ENCODE results near the gene LGR4. TPM values are rescaled to one million over a fixed set of nuclear protein-coding genes. Genes with fewer than 3 reads are reported as not detected.

The LGR4 gene
- total and polyA plus RNA-seq, 2 experiments from 2014 or later = 22.6 to 99.6 TPM

DNA sequence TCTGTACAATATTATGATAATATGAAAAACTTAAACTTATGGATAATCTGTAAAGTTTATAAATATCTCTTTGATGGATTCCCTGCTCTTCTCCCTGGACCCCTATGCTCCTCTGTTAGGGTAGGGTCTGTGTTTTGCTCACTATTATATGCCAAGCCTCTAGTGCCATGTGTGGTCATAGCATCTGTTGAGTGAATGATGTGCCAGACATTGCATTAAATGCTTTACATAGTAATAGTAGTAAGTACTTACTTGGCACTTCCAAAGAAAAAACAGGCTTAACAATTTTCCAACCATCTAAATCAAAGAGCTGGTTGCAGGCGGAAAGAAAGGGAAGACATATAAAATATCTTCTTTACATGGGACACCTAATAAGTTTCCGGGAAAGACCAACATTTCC, 46.8 kb downstream of the LGR4 start:
- peaks cover 4% of the 10 kb centered on the region; the same call in 1 of the 2 replicates for H3F3A ChIP-seq (replicated peaks; ENCODE audit: low read depth)
- H3K4me1 ChIP-seq (ENCODE audit: insufficient read depth) = peaks cover 69% of the 10 kb centered on the region
- H3K9me2 ChIP-seq (ENCODE audit: insufficient read depth) = no peaks in the 10 kb centered on the region
- no peaks in the 10 kb centered on the region for H3K27me3 ChIP-seq (ENCODE audit: insufficient read depth)
- H3K79me2 ChIP-seq (replicated peaks; ENCODE audit: insufficient read depth) = peaks cover 99% of the 10 kb centered on the region
- 0 out of 2 replicates have a peak, but pooled peaks cover 3% of the 10 kb centered on the region for H3K36me3 ChIP-seq (ENCODE audit: insufficient read depth)
- H3K4me2 ChIP-seq = no peak overlapping the region
- H3K4me3 ChIP-seq = no peak overlapping the region
- no peak overlapping the region for H2AFZ ChIP-seq
- Mint-ChIP-seq H3K4me3 (no peak overlapping the region), H3K36me3 (ENCODE audit: low read depth) (0 out of 3 replicates have a peak, but pooled peaks cover 2% of the 10 kb centered on the region), H3K27me3 (ENCODE audit: insufficient read depth, low read depth, poor library complexity) (peaks cover 4% of the 10 kb centered on the region), H3K4me1 (peaks cover 46% of the 10 kb centered on the region), H3K27ac (no peak overlapping the region), H3K9me3 (no peaks in the 10 kb centered on the region)
- DNase-seq (ENCODE audit: low spot score) (no peak), ATAC-seq (no peak)
- H3K27ac ChIP-seq (ENCODE audit: low read depth) = 0 out of 2 replicates have a peak overlapping the region, but pooled peaks have one; percentile 12
- H4K20me1 ChIP-seq (replicated peaks; ENCODE audit: insufficient read depth) = peaks cover 14% of the 10 kb centered on the region
- TF ChIP-seq CREB1 (CRISPR knock-in tag; IDR thresholded peaks at IDR 0.05; ENCODE audit: low read depth) = no peak
- TF ChIP-seq, protein P1, sequence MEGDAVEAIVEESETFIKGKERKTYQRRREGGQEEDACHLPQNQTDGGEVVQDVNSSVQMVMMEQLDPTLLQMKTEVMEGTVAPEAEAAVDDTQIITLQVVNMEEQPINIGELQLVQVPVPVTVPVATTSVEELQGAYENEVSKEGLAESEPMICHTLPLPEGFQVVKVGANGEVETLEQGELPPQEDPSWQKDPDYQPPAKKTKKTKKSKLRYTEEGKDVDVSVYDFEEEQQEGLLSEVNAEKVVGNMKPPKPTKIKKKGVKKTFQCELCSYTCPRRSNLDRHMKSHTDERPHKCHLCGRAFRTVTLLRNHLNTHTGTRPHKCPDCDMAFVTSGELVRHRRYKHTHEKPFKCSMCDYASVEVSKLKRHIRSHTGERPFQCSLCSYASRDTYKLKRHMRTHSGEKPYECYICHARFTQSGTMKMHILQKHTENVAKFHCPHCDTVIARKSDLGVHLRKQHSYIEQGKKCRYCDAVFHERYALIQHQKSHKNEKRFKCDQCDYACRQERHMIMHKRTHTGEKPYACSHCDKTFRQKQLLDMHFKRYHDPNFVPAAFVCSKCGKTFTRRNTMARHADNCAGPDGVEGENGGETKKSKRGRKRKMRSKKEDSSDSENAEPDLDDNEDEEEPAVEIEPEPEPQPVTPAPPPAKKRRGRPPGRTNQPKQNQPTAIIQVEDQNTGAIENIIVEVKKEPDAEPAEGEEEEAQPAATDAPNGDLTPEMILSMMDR (conservative IDR thresholded peaks at IDR 0.05; ENCODE audit: low read depth in 2 of 2) = no peak
- no peak for TF ChIP-seq EZH2phosphoT487 (IDR thresholded peaks at IDR 0.05; ENCODE audit: unreplicated experiment)
- TF ChIP-seq ZNF114 (CRISPR knock-in tag; IDR thresholded peaks at IDR 0.05) = no peak
- TF ChIP-seq, protein P2, sequence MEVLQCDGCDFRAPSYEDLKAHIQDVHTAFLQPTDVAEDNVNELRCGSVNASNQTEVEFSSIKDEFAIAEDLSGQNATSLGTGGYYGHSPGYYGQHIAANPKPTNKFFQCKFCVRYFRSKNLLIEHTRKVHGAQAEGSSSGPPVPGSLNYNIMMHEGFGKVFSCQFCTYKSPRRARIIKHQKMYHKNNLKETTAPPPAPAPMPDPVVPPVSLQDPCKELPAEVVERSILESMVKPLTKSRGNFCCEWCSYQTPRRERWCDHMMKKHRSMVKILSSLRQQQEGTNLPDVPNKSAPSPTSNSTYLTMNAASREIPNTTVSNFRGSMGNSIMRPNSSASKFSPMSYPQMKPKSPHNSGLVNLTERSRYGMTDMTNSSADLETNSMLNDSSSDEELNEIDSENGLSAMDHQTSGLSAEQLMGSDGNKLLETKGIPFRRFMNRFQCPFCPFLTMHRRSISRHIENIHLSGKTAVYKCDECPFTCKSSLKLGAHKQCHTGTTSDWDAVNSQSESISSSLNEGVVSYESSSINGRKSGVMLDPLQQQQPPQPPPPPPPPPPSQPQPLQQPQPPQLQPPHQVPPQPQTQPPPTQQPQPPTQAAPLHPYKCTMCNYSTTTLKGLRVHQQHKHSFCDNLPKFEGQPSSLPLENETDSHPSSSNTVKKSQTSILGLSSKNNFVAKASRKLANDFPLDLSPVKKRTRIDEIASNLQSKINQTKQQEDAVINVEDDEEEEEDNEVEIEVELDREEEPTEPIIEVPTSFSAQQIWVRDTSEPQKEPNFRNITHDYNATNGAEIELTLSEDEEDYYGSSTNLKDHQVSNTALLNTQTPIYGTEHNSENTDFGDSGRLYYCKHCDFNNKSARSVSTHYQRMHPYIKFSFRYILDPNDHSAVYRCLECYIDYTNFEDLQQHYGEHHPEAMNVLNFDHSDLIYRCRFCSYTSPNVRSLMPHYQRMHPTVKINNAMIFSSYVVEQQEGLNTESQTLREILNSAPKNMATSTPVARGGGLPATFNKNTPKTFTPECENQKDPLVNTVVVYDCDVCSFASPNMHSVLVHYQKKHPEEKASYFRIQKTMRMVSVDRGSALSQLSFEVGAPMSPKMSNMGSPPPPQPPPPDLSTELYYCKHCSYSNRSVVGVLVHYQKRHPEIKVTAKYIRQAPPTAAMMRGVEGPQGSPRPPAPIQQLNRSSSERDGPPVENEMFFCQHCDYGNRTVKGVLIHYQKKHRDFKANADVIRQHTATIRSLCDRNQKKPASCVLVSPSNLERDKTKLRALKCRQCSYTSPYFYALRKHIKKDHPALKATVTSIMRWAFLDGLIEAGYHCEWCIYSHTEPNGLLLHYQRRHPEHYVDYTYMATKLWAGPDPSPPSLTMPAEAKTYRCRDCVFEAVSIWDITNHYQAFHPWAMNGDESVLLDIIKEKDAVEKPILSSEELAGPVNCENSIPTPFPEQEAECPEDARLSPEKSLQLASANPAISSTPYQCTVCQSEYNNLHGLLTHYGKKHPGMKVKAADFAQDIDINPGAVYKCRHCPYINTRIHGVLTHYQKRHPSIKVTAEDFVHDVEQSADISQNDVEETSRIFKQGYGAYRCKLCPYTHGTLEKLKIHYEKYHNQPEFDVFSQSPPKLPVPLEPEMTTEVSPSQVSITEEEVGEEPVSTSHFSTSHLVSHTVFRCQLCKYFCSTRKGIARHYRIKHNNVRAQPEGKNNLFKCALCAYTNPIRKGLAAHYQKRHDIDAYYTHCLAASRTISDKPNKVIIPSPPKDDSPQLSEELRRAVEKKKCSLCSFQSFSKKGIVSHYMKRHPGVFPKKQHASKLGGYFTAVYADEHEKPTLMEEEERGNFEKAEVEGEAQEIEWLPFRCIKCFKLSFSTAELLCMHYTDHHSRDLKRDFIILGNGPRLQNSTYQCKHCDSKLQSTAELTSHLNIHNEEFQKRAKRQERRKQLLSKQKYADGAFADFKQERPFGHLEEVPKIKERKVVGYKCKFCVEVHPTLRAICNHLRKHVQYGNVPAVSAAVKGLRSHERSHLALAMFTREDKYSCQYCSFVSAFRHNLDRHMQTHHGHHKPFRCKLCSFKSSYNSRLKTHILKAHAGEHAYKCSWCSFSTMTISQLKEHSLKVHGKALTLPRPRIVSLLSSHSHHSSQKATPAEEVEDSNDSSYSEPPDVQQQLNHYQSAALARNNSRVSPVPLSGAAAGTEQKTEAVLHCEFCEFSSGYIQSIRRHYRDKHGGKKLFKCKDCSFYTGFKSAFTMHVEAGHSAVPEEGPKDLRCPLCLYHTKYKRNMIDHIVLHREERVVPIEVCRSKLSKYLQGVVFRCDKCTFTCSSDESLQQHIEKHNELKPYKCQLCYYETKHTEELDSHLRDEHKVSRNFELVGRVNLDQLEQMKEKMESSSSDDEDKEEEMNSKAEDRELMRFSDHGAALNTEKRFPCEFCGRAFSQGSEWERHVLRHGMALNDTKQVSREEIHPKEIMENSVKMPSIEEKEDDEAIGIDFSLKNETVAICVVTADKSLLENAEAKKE (CRISPR knock-in tag; IDR thresholded peaks at IDR 0.05) = no peak
- TF ChIP-seq ZNF331 (CRISPR knock-in tag; IDR thresholded peaks at IDR 0.05; ENCODE audit: low read depth) = no peak
- TF ChIP-seq JUNB (IDR thresholded peaks at IDR 0.05; ENCODE audit: unreplicated experiment) = no peak
- TF ChIP-seq POLR2AphosphoS5 (IDR thresholded peaks at IDR 0.05; ENCODE audit: low read depth) = no peak
- no peak for TF ChIP-seq EZH2 (IDR thresholded peaks at IDR 0.05; ENCODE audit: low read depth, unreplicated experiment)
- no peak for TF ChIP-seq STAT1 (IDR thresholded peaks at IDR 0.05; ENCODE audit: unreplicated experiment)
- TF ChIP-seq, protein P3, sequence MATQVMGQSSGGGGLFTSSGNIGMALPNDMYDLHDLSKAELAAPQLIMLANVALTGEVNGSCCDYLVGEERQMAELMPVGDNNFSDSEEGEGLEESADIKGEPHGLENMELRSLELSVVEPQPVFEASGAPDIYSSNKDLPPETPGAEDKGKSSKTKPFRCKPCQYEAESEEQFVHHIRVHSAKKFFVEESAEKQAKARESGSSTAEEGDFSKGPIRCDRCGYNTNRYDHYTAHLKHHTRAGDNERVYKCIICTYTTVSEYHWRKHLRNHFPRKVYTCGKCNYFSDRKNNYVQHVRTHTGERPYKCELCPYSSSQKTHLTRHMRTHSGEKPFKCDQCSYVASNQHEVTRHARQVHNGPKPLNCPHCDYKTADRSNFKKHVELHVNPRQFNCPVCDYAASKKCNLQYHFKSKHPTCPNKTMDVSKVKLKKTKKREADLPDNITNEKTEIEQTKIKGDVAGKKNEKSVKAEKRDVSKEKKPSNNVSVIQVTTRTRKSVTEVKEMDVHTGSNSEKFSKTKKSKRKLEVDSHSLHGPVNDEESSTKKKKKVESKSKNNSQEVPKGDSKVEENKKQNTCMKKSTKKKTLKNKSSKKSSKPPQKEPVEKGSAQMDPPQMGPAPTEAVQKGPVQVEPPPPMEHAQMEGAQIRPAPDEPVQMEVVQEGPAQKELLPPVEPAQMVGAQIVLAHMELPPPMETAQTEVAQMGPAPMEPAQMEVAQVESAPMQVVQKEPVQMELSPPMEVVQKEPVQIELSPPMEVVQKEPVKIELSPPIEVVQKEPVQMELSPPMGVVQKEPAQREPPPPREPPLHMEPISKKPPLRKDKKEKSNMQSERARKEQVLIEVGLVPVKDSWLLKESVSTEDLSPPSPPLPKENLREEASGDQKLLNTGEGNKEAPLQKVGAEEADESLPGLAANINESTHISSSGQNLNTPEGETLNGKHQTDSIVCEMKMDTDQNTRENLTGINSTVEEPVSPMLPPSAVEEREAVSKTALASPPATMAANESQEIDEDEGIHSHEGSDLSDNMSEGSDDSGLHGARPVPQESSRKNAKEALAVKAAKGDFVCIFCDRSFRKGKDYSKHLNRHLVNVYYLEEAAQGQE (IDR thresholded peaks at IDR 0.05; ENCODE audit: unreplicated experiment) = no peak
- no peak for TF ChIP-seq NANOG (IDR thresholded peaks at IDR 0.05; ENCODE audit: borderline replicate concordance)
- TF ChIP-seq, protein P4, sequence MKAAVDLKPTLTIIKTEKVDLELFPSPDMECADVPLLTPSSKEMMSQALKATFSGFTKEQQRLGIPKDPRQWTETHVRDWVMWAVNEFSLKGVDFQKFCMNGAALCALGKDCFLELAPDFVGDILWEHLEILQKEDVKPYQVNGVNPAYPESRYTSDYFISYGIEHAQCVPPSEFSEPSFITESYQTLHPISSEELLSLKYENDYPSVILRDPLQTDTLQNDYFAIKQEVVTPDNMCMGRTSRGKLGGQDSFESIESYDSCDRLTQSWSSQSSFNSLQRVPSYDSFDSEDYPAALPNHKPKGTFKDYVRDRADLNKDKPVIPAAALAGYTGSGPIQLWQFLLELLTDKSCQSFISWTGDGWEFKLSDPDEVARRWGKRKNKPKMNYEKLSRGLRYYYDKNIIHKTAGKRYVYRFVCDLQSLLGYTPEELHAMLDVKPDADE (IDR thresholded peaks at IDR 0.05) = no peak

Measured in GM23338 (cell line).